Right atrium auricular region (tissue), 2 donors: ENCODE measurements around the gene ARHGEF10L. TPM values are rescaled to one million over a fixed set of nuclear protein-coding genes. Genes with fewer than 3 reads are reported as not detected.

Source experiments
- DNase-seq: peaks from one replicate; pipeline ENCODE4 v3.0.0-alpha.2; 2019; ENCODE audit warnings: low spot score
- H3K27ac ChIP-seq, 2 donors: fragments of 200-600 bp; sonication (generic); 1 replicate in 1 of 2; 2 replicates in 1 of 2; pipeline ENCODE4 v1.5.1; 2016 to 2019
- H3K27me3 ChIP-seq, 2 donors: fragments of 200-600 bp; sonication (generic); one replicate each; pipeline versions ENCODE4 v1.5.1 to v1.6.0; 2017 to 2019
- H3K36me3 ChIP-seq: fragments of 200-600 bp; sonication (generic); one replicate; pipeline ENCODE4 v1.5.1; 2016
- H3K4me1 ChIP-seq, 2 donors: fragments of 200-600 bp; sonication (generic); one replicate each; pipeline versions ENCODE4 v1.5.1 to v1.6.0; 2017 to 2019
- H3K4me3 ChIP-seq, 2 donors: fragments of 200-600 bp; sonication (generic); 1 replicate in 1 of 2; 2 replicates in 1 of 2; pipeline ENCODE4 v1.5.1; 2017 to 2019; ENCODE audit warnings: mild to moderate bottlenecking in 1 of 2, moderate library complexity in 1 of 2
- H3K9me3 ChIP-seq, 2 donors: fragments of 200-600 bp; sonication (generic); one replicate each; pipeline ENCODE4 v1.5.1; 2019
- total RNA-seq, 2 donors: library from RNA; depleted of rRNA; stranded (reverse); fragments of >200 nt; gene quantifications; one replicate each; pipeline ENCODE4 v1.1.0, GENCODE V29; 2016
- TF ChIP-seq, protein P1 (sequence below), 2 donors: fragments of 200-600 bp; sonication (generic); IDR thresholded peaks; one replicate each; pipeline ENCODE4 v1.5.1; 2019; ENCODE audit warnings: antibody characterized with exemption in 2 of 2

The ARHGEF10L gene
- total RNA-seq, 2 donors from 2014 or later: 49.3 to 52.2 TPM

DNA sequence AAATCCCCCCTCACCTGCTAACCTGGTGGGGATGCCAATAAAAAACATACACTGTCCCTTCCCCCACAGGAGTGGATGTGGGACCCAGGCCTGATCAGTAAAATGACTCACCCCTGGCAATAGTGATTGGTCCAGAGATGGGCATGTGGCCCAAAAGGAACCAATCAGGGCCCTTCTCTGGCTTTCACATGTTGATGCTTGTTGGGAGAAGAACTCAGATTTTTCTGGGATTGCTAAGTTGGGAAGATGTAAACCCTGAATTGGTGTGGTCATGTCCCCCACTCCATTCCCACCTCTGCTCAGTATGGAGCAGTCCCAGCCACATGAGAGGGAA is 172.0 kb downstream of the ARHGEF10L start:
- no peaks in the 10 kb centered on the region for H3K4me1 ChIP-seq
- H3K9me3 ChIP-seq: peaks cover 0 to 9% of the 10 kb centered on the region in 2 donors
- no peaks in the 10 kb centered on the region for H3K36me3 ChIP-seq
- no peaks in the 10 kb centered on the region for H3K27me3 ChIP-seq
- no peak overlapping the region for H3K27ac ChIP-seq
- TF ChIP-seq, protein P1, sequence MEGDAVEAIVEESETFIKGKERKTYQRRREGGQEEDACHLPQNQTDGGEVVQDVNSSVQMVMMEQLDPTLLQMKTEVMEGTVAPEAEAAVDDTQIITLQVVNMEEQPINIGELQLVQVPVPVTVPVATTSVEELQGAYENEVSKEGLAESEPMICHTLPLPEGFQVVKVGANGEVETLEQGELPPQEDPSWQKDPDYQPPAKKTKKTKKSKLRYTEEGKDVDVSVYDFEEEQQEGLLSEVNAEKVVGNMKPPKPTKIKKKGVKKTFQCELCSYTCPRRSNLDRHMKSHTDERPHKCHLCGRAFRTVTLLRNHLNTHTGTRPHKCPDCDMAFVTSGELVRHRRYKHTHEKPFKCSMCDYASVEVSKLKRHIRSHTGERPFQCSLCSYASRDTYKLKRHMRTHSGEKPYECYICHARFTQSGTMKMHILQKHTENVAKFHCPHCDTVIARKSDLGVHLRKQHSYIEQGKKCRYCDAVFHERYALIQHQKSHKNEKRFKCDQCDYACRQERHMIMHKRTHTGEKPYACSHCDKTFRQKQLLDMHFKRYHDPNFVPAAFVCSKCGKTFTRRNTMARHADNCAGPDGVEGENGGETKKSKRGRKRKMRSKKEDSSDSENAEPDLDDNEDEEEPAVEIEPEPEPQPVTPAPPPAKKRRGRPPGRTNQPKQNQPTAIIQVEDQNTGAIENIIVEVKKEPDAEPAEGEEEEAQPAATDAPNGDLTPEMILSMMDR (IDR thresholded peaks at IDR 0.05): no peak
- no peak overlapping the region for H3K4me3 ChIP-seq
- no peak for DNase-seq

DNA sequence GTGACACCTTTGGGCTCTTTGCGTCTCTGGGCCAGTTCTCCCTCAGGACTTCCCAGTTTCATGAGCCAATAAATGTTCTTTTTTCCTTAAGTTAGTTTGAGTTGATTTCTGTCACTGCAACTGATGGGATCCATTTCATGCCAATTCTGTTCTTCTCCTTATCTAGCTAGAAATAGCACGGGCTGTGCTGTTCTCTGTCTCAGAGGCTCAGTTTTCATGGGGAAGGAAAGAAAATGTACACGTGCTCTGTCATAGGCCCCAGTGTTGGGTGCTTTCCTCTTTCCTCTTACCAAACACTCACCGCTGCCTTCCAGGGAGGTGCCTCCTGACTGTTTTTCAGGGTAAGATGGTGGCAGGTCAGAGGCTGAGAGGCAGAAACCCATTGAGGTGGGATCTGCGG is 172.4 kb downstream of the ARHGEF10L start:
- H3K9me3 ChIP-seq: peaks cover 0 to 9% of the 10 kb centered on the region in 2 donors
- H3K27me3 ChIP-seq: no peaks in the 10 kb centered on the region
- H3K27ac ChIP-seq: peak overlapping the region in 1 of 2 donors; percentile 11
- DNase-seq: no peak
- no peaks in the 10 kb centered on the region for H3K36me3 ChIP-seq
- no peaks in the 10 kb centered on the region for H3K4me1 ChIP-seq
- no peak overlapping the region for H3K4me3 ChIP-seq
- TF ChIP-seq, protein P1 (IDR thresholded peaks at IDR 0.05): no peak

DNA sequence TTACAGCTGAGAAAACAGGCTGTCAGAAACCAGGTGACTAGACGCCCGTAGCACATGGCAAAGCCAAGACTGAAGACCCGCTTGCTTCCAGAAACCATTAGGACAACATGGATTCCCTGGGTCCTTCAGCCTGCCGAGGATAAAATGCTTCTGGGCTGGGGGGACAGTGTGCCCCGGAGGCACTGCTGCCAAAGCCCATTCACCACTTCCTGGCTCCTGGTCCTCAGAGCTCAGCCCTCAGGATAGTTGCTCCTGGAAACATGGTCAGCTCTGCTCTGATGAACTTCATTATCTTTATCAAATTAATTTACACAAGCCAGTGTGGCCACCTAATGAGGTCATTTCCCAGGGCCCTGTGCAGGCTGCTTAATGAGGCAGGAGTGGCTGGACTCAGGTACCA is 174.5 kb downstream of the ARHGEF10L start:
- TF ChIP-seq, protein P1 (IDR thresholded peaks at IDR 0.05): no peak
- H3K27me3 ChIP-seq: no peaks in the 10 kb centered on the region
- no peak overlapping the region for H3K27ac ChIP-seq
- no peak overlapping the region for H3K4me3 ChIP-seq
- H3K4me1 ChIP-seq: no peaks in the 10 kb centered on the region
- H3K9me3 ChIP-seq: peaks cover 0 to 9% of the 10 kb centered on the region in 2 donors
- DNase-seq: no peak
- no peaks in the 10 kb centered on the region for H3K36me3 ChIP-seq

DNA sequence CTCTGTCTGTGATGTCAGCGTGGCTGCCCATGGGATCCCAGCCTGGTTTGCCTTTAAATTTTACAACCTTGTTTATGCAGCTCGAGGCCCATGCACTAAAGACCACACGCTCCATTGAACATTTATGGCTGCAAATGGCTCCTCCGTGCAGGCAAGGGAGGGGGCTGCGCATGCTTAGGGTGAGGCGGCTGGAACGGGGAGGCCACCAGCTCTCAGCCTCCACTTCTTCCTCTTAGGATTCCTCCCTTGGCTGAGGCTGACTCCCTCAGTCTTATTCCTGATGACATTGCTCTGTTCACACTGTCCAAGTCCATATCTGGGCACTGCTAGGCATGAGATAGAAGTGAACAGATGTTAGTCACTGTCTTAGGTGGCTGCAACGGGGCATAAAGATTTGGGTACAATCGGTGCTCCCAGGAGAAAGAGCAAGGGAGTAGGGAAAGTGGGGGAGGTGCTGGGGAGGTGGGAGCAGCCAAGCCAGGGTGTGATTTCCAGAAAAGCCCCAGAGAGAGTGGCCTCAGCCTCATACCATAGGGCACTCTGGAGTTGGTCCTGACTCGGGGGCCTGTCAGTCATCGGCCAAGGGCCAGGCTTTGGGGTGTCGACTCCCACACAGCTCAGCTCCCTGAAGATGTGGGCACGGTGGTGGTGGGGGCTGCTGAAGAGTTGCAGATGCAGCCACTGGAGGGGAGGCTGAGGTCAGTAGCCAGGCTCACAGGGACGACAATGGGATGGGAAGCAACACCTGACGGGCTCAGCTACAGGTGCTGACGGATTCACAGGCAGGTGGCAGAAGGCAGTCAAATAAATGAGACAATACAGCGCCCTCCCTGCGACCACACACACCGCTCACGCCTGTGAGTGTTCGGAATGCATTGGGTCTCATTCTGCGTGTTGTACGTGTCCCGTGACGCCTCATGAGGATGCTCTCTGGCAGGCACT is 178.4 kb downstream of the ARHGEF10L start:
- Histone ChIP-seq H3K4me3 (no peak overlapping the region), H3K36me3 (no peaks in the 10 kb centered on the region), H3K27ac (no peak overlapping the region), H3K9me3 (no peaks in the 10 kb centered on the region), H3K27me3 (no peaks in the 10 kb centered on the region), H3K4me1 (no peaks in the 10 kb centered on the region)
- no peak for DNase-seq
- TF ChIP-seq, protein P1 (IDR thresholded peaks at IDR 0.05): no peak

DNA sequence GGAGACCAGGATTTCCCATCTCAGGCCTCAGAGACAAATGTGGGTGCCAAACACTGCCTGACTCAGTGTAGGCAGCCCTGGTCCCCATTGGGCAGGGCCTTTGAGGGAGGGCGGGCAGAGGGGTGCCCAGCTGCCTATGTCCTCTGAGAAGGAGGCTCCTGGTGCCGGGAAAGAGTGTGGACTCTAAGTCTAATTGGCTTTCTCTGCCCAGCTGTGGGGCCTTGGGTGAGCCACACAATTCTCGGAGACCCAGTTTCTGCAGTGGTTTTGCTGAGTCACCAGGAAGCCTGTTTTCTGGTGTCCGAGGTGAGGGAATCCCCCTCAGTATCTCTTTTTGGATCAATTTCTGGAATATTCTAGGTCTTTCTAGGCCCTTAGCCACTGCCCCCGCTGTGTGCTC is 180.4 kb downstream of the ARHGEF10L start:
- Histone ChIP-seq H3K27ac (no peak overlapping the region), H3K36me3 (no peaks in the 10 kb centered on the region), H3K4me3 (no peak overlapping the region), H3K9me3 (no peaks in the 10 kb centered on the region), H3K4me1 (no peaks in the 10 kb centered on the region), H3K27me3 (no peaks in the 10 kb centered on the region)
- no peak for DNase-seq
- TF ChIP-seq, protein P1 (IDR thresholded peaks at IDR 0.05): no peak
